ENCODE measurements around the gene HAUS3. TPM values are rescaled to one million over a fixed set of nuclear protein-coding genes. Genes with fewer than 3 reads are reported as not detected.

The HAUS3 gene
- total and polyA plus RNA-seq, 2 experiments from 2014 or later: 21.4 to 36.0 TPM

GRCh38 chr4:2254665-2255500 lies 13.0 kb upstream of the HAUS3 start (continued):
- TF ChIP-seq CTCF (conservative IDR thresholded peaks at IDR 0.05; ENCODE audit: low read depth in 2 of 2) (no peak), ETS1 (IDR thresholded peaks at IDR 0.05) (no peak)

GRCh38 chr4:2253160-2254084 lies 11.5 kb upstream of the HAUS3 start:
- H2AFZ ChIP-seq: no peak overlapping the region
- no peaks in the 10 kb centered on the region for H3K36me3 ChIP-seq (ENCODE audit: insufficient read depth)
- H3K4me3 ChIP-seq: no peak overlapping the region
- ATAC-seq (no peak), DNase-seq (ENCODE audit: low spot score) (no peak)
- no peaks in the 10 kb centered on the region for H3K9me2 ChIP-seq (ENCODE audit: insufficient read depth)
- no peaks in the 10 kb centered on the region for H3K9me3 Mint-ChIP-seq
- no peak overlapping the region for H3K27ac ChIP-seq (ENCODE audit: low read depth)
- H3K4me1 ChIP-seq (ENCODE audit: insufficient read depth): peaks cover 5% of the 10 kb centered on the region; the same call in 1 of the 2 replicates
- H3K4me2 ChIP-seq: no peak overlapping the region
- no peaks in the 10 kb centered on the region; the same call in 2 of the 3 replicates for H3K36me3 Mint-ChIP-seq (ENCODE audit: low read depth)
- peak overlapping the region; percentile 70; the same call in 1 of the 2 replicates for H3K27ac Mint-ChIP-seq
- H3K4me1 Mint-ChIP-seq: peaks cover 15% of the 10 kb centered on the region
- H3K79me2 ChIP-seq (replicated peaks; ENCODE audit: insufficient read depth): no peaks in the 10 kb centered on the region
- H4K20me1 ChIP-seq (replicated peaks; ENCODE audit: insufficient read depth): no peaks in the 10 kb centered on the region
- no peak overlapping the region; the same call in 2 of the 3 replicates for H3K4me3 Mint-ChIP-seq
- no peaks in the 10 kb centered on the region for H3F3A ChIP-seq (replicated peaks; ENCODE audit: low read depth)
- TF ChIP-seq STAT1 (IDR thresholded peaks at IDR 0.05; ENCODE audit: unreplicated experiment) (no peak), POLR2AphosphoS5 (IDR thresholded peaks at IDR 0.05; ENCODE audit: low read depth) (no peak), ZNF114 (CRISPR knock-in tag; IDR thresholded peaks at IDR 0.05) (no peak), ZNF462 (CRISPR knock-in tag; IDR thresholded peaks at IDR 0.05) (no peak), ZNF331 (CRISPR knock-in tag; IDR thresholded peaks at IDR 0.05; ENCODE audit: low read depth) (no peak)
- peaks cover 7% of the 10 kb centered on the region for H3K27me3 Mint-ChIP-seq (ENCODE audit: insufficient read depth, low read depth, poor library complexity)
- H3K27me3 ChIP-seq (ENCODE audit: insufficient read depth): no peaks in the 10 kb centered on the region
